HCT116 (cell line): ENCODE results near the gene EPS8L2.

Experiments used
- CTCF ChIP-seq, 3 experiments: fragments of 200-600 bp in 1 of 3; sonication (generic) in 1 of 3; IDR thresholded peaks in 2 of 3; conservative IDR thresholded peaks in 1 of 3; 2 replicates each; pipeline ENCODE4 v1.5.1; 2012 to 2017; ENCODE audit warnings: low read depth in 2 of 3, low read length in 2 of 3, antibody characterized with exemption in 1 of 3, borderline replicate concordance in 1 of 3, control low read depth in 1 of 3, mild to moderate bottlenecking in 1 of 3, mixed read lengths in 1 of 3, mixed run types in 1 of 3, moderate library complexity in 1 of 3; ENCODE audit not compliant: insufficient read depth in 1 of 3
- ELF1 ChIP-seq: IDR thresholded peaks from 2 replicates; pipeline ENCODE4 v1.6.1; 2012; ENCODE audit warnings: low read depth, borderline replicate concordance
- POLR2AphosphoS5 ChIP-seq: IDR thresholded peaks from 2 replicates; pipeline ENCODE4 v1.6.1; 2011; ENCODE audit warnings: mild to moderate bottlenecking, low read depth, low read length, moderate library complexity
- TCF7L2 ChIP-seq: IDR thresholded peaks from 2 replicates; pipeline ENCODE4 v1.7.0; 2011; ENCODE audit warnings: borderline replicate concordance, inconsistent platforms; ENCODE audit not compliant: insufficient read depth, insufficient read length; ENCODE audit errors: extremely low read depth
- YY1 ChIP-seq: IDR thresholded peaks from 2 replicates; pipeline ENCODE4 v1.6.1; 2011; ENCODE audit warnings: low read length, low read depth, moderate library complexity, mild to moderate bottlenecking; ENCODE audit not compliant: insufficient replicate concordance; ENCODE audit errors: extremely low read depth

- TF ChIP-seq CTCF (IDR thresholded peaks at IDR 0.05 in 2 of 3, conservative IDR thresholded peaks at IDR 0.05 in 1 of 3; ENCODE audit: borderline replicate concordance in 1 of 3, insufficient read depth in 1 of 3, low read depth in 2 of 3, low read length in 2 of 3) (0 out of 6 replicates have a peak, but pooled peaks of 1 of the 3 experiments have one; percentile 1), TCF7L2 (no peak), POLR2AphosphoS5 (peak; percentile 75), YY1 (no peak), ELF1 (no peak)
These were observed 41.4 kb downstream of the EPS8L2 start, which contains the start of gene TALDO1 for GRCh38 chr11:747158-748006.
